HCT116 (cell line): ENCODE measurements around the gene DOCK1. TPM values are rescaled to one million over a fixed set of nuclear protein-coding genes. Genes with fewer than 3 reads are reported as not detected.

Source experiments
- ATAC-seq: fragments of 200-7000 bp; cut with Tn5 transposase; 2 replicates; pipeline ENCODE4 v1.9.1; 2020; ENCODE audit warnings: mild to moderate bottlenecking, moderate library complexity
- BruUV-seq: library from RNA; stranded (reverse); fragments of 400-500 nt; replicated peaks from 2 replicates; lab custom pipeline; 2021; lab: Mats Ljungman, UMichigan
- CTCF ChIA-PET: fragments of 300-600 bp; sonication (Branson Sonifier 250); formaldehyde crosslinking; loops from one replicate; lab custom pipeline; 2021; ENCODE audit warnings: antibody characterized with exemption; lab: Charles Lee
- POLR2A ChIA-PET: fragments of 300-600, 350-600 bp; sonication (Branson Sonifier 250); formaldehyde crosslinking; loops from one replicate; lab custom pipeline; 2021; ENCODE audit warnings: antibody characterized with exemption; lab: Charles Lee
- RAD21 ChIA-PET, 2 experiments: fragments of 300-600 bp; sonication (Branson Sonifier 250); formaldehyde crosslinking; loops; one replicate each; lab custom pipeline; 2023; ENCODE audit warnings: low total read pairs in 2 of 2; ENCODE audit not compliant: uncharacterized antibody in 2 of 2, unreplicated experiment in 2 of 2, low non-redundant PET in 1 of 2; lab: Charles Lee
- DNase-seq: peaks from one replicate; pipeline ENCODE4 v3.0.0-alpha.2; 2010; ENCODE audit warnings: low read depth, low spot score
- H2AFZ ChIP-seq: fragments of 200-600 bp; shearing (Covaris generic), sonication (generic); 2 replicates; pipeline ENCODE4 v1.6.1; 2017; ENCODE audit warnings: low read depth, mixed run types, mixed read lengths, antibody characterized with exemption, low read length; ENCODE audit not compliant: poor library complexity, severe bottlenecking
- H3K27ac ChIP-seq: 2 replicates; pipeline ENCODE4 v1.5.1; 2012; ENCODE audit warnings: low read depth, low read length
- H3K27me3 ChIP-seq: fragments of 200-600 bp; sonication (generic); 2 replicates; pipeline ENCODE4 v1.6.1; 2016; ENCODE audit warnings: mixed run types, low read length, mixed read lengths; ENCODE audit not compliant: insufficient read depth
- H3K36me3 ChIP-seq, 2 experiments: fragments of 200-500 bp in 1 of 2; fragments of 200-600 bp in 1 of 2; sonication (Bioruptor generic) in 1 of 2; sonication (generic) in 1 of 2; 2 replicates each; pipeline versions ENCODE4 v1.5.1 to v1.6.1; 2014 to 2016; ENCODE audit warnings: low read length in 2 of 2, inconsistent platforms in 1 of 2, mixed read lengths in 1 of 2, mixed run types in 1 of 2; ENCODE audit not compliant: insufficient read depth in 2 of 2, control insufficient read depth in 1 of 2
- H3K4me1 ChIP-seq, 2 experiments: fragments of 200-600 bp in 1 of 2; sonication (generic) in 1 of 2; 2 replicates each; pipeline versions ENCODE4 v1.5.1 to v1.6.1; 2012 to 2017; ENCODE audit warnings: low read length in 2 of 2, inconsistent platforms in 1 of 2, mild to moderate bottlenecking in 1 of 2, mixed read lengths in 1 of 2, mixed run types in 1 of 2, moderate library complexity in 1 of 2; ENCODE audit not compliant: insufficient read depth in 2 of 2, control insufficient read depth in 1 of 2
- H3K4me2 ChIP-seq: fragments of 200-600 bp; sonication (generic); 2 replicates; pipeline ENCODE4 v1.6.1; 2017; ENCODE audit warnings: mixed run types, low read length, mixed read lengths
- H3K4me3 ChIP-seq, 2 experiments: fragments of 200-600 bp in 1 of 2; sonication (generic) in 1 of 2; replicated peaks in 1 of 2; 2 replicates each; pipeline ENCODE4 v1.5.1; 2011 to 2016; ENCODE audit warnings: low read length in 2 of 2, control low read depth in 1 of 2, low read depth in 1 of 2, mild to moderate bottlenecking in 1 of 2, mixed read lengths in 1 of 2, mixed run types in 1 of 2
- H3K79me2 ChIP-seq: fragments of 200-600 bp; sonication (generic); 2 replicates; pipeline ENCODE4 v1.6.1; 2017; ENCODE audit warnings: mild to moderate bottlenecking, mixed run types, low read length, moderate library complexity, mixed read lengths; ENCODE audit not compliant: insufficient read depth
- H3K9ac ChIP-seq: fragments of 200-600 bp; sonication (generic); 2 replicates; pipeline ENCODE4 v1.6.1; 2016; ENCODE audit warnings: low read length, mixed read lengths
- H3K9me2 ChIP-seq: fragments of 200-600 bp; sonication (generic), shearing (Covaris generic); 2 replicates; pipeline ENCODE4 v1.6.1; 2017; ENCODE audit warnings: mixed run types, mild to moderate bottlenecking, moderate library complexity; ENCODE audit not compliant: insufficient read depth
- H3K9me3 ChIP-seq, 2 experiments: fragments of 200-500 bp in 1 of 2; fragments of 200-600 bp in 1 of 2; sonication (Bioruptor generic) in 1 of 2; sonication (generic) in 1 of 2; 2 replicates each; pipeline ENCODE4 v1.6.1; 2014 to 2017; ENCODE audit warnings: low read length in 2 of 2, mixed read lengths in 2 of 2, inconsistent platforms in 1 of 2, low read depth in 1 of 2, mild to moderate bottlenecking in 1 of 2, mixed run types in 1 of 2, moderate library complexity in 1 of 2; ENCODE audit not compliant: control insufficient read depth in 1 of 2, insufficient read depth in 1 of 2
- H4K20me1 ChIP-seq: fragments of 200-600 bp; sonication (generic), shearing (Covaris generic); 2 replicates; pipeline ENCODE4 v1.6.1; 2017; ENCODE audit warnings: mixed run types, mild to moderate bottlenecking, moderate library complexity; ENCODE audit not compliant: insufficient read depth
- CBX3 ChIP-seq: IDR thresholded peaks from 2 replicates; pipeline ENCODE4 v1.6.1; 2012; ENCODE audit warnings: low read depth
- CEBPB ChIP-seq: IDR thresholded peaks from 2 replicates; pipeline ENCODE4 v1.6.1; 2012; ENCODE audit warnings: low read depth
- EGR1 ChIP-seq: IDR thresholded peaks from 2 replicates; pipeline ENCODE4 v1.6.1; 2012; ENCODE audit warnings: low read depth
- EZH2 ChIP-seq: fragments of 200-600 bp; sonication (generic); IDR thresholded peaks from 2 replicates; pipeline ENCODE4 v1.6.1; 2017; ENCODE audit warnings: antibody characterized with exemption, mixed run types
- EZH2phosphoT487 ChIP-seq: fragments of 200-600 bp; IDR thresholded peaks from 2 replicates; pipeline ENCODE4 v1.6.1; 2018; ENCODE audit warnings: antibody characterized with exemption, borderline replicate concordance
- FOSL1 ChIP-seq: IDR thresholded peaks from 2 replicates; pipeline ENCODE4 v1.6.1; 2012; ENCODE audit warnings: low read depth
- JUND ChIP-seq: IDR thresholded peaks from 2 replicates; pipeline ENCODE4 v1.6.1; 2012
- POLR2A ChIP-seq: IDR thresholded peaks from 2 replicates; pipeline ENCODE4 v1.7.0; 2011; ENCODE audit warnings: borderline replicate concordance; ENCODE audit not compliant: insufficient read depth, insufficient read length; ENCODE audit errors: extremely low read depth
- POLR2AphosphoS5 ChIP-seq: IDR thresholded peaks from 2 replicates; pipeline ENCODE4 v1.6.1; 2011; ENCODE audit warnings: mild to moderate bottlenecking, low read depth, low read length, moderate library complexity
- RAD21 ChIP-seq: IDR thresholded peaks from 2 replicates; pipeline ENCODE4 v1.6.1; 2012; ENCODE audit warnings: low read depth, mild to moderate bottlenecking
- SIN3A ChIP-seq: IDR thresholded peaks from 2 replicates; pipeline ENCODE4 v1.6.1; 2012; ENCODE audit warnings: low read depth
- SP1 ChIP-seq: IDR thresholded peaks from 2 replicates; pipeline ENCODE4 v1.6.1; 2012; ENCODE audit warnings: low read depth
- TCF7L2 ChIP-seq: IDR thresholded peaks from 2 replicates; pipeline ENCODE4 v1.7.0; 2011; ENCODE audit warnings: borderline replicate concordance, inconsistent platforms; ENCODE audit not compliant: insufficient read depth, insufficient read length; ENCODE audit errors: extremely low read depth
- YY1 ChIP-seq: IDR thresholded peaks from 2 replicates; pipeline ENCODE4 v1.6.1; 2011; ENCODE audit warnings: low read length, low read depth, moderate library complexity, mild to moderate bottlenecking; ENCODE audit not compliant: insufficient replicate concordance; ENCODE audit errors: extremely low read depth
- intact Hi-C: fragments of 100-400 bp; cut with micrococcal nuclease; formaldehyde crosslinking; loops from 2 replicates; pipeline ENCODE4 v1.10.0; 2022
- total RNA-seq: library from RNA; stranded (reverse); gene quantifications from one replicate; pipeline ENCODE4 v1.2.1, GENCODE V29; 2021; ENCODE audit not compliant: unreplicated experiment
- TF ChIP-seq, protein P1 (sequence below): IDR thresholded peaks from 2 replicates; pipeline ENCODE4 v1.6.1; 2011; ENCODE audit warnings: mild to moderate bottlenecking, low read length, moderate library complexity; ENCODE audit not compliant: insufficient replicate concordance; ENCODE audit errors: extremely low read depth
- TF ChIP-seq, protein P2 (sequence below): IDR thresholded peaks from 2 replicates; pipeline ENCODE4 v1.6.1; 2012
- TF ChIP-seq, protein P3 (sequence below): IDR thresholded peaks from 2 replicates; pipeline ENCODE4 v1.6.1; 2012
- TF ChIP-seq, protein P4 (sequence below), 3 experiments: fragments of 200-600 bp in 1 of 3; sonication (generic) in 1 of 3; IDR thresholded peaks in 2 of 3; conservative IDR thresholded peaks in 1 of 3; 2 replicates each; pipeline ENCODE4 v1.5.1; 2012 to 2017; ENCODE audit warnings: low read depth in 2 of 3, low read length in 2 of 3, antibody characterized with exemption in 1 of 3, borderline replicate concordance in 1 of 3, control low read depth in 1 of 3, mild to moderate bottlenecking in 1 of 3, mixed read lengths in 1 of 3, mixed run types in 1 of 3, moderate library complexity in 1 of 3; ENCODE audit not compliant: insufficient read depth in 1 of 3
- TF ChIP-seq, protein P5 (sequence below): IDR thresholded peaks from 2 replicates; pipeline ENCODE4 v1.6.1; 2012; ENCODE audit warnings: low read depth

The DOCK1 gene
- total RNA-seq, 1 experiment from 2014 or later, result 46.5 TPM

DNA sequence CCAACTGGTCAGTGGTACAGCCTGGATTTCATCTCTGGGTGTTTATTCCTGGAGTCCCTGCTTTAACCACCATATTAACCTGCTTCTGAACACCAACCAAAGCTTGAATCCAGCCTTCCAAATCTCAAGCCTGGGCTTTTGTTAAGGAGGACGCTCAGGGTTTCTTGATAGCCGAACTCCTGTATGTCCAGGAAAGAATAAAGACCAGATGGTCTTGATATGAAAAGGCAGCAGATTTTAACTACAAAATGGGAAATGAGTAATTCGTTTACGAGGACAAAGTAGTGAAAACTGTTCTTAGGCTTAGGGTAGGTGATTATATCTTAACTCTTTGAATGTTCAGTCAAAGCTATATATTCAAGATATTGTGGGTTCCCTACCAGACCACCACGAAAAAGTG lies 420.3 kb downstream of the DOCK1 start:
- Histone ChIP-seq H2AFZ (no peak overlapping the region), H3K9me3 (no peaks in the 10 kb centered on the region), H3K9me2 (no peaks in the 10 kb centered on the region), H3K27ac (no peak overlapping the region), H3K4me3 (no peak overlapping the region), H3K9ac (no peak overlapping the region), H3K79me2 (no peaks in the 10 kb centered on the region), H3K4me1 (no peaks in the 10 kb centered on the region), H3K4me2 (no peak overlapping the region), H4K20me1 (no peaks in the 10 kb centered on the region), H3K27me3 (no peaks in the 10 kb centered on the region), H3K36me3 (no peaks in the 10 kb centered on the region)
- POLR2A ChIA-PET, result no interaction called here
- TF ChIP-seq, protein P1, sequence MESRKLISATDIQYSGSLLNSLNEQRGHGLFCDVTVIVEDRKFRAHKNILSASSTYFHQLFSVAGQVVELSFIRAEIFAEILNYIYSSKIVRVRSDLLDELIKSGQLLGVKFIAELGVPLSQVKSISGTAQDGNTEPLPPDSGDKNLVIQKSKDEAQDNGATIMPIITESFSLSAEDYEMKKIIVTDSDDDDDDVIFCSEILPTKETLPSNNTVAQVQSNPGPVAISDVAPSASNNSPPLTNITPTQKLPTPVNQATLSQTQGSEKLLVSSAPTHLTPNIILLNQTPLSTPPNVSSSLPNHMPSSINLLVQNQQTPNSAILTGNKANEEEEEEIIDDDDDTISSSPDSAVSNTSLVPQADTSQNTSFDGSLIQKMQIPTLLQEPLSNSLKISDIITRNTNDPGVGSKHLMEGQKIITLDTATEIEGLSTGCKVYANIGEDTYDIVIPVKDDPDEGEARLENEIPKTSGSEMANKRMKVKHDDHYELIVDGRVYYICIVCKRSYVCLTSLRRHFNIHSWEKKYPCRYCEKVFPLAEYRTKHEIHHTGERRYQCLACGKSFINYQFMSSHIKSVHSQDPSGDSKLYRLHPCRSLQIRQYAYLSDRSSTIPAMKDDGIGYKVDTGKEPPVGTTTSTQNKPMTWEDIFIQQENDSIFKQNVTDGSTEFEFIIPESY, result no peak
- no peak for TF ChIP-seq TCF7L2
- TF ChIP-seq EZH2phosphoT487, result no peak
- no peak for TF ChIP-seq SP1
- TF ChIP-seq YY1, result no peak
- TF ChIP-seq CBX3, result no peak
- TF ChIP-seq SIN3A, result no peak
- TF ChIP-seq, protein P2, sequence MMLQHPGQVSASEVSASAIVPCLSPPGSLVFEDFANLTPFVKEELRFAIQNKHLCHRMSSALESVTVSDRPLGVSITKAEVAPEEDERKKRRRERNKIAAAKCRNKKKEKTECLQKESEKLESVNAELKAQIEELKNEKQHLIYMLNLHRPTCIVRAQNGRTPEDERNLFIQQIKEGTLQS, result no peak
- no peak for TF ChIP-seq RAD21
- TF ChIP-seq POLR2A, result no peak
- TF ChIP-seq, protein P3, sequence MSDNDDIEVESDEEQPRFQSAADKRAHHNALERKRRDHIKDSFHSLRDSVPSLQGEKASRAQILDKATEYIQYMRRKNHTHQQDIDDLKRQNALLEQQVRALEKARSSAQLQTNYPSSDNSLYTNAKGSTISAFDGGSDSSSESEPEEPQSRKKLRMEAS, result no peak
- TF ChIP-seq CEBPB, result no peak
- no peak for TF ChIP-seq EZH2
- TF ChIP-seq POLR2AphosphoS5, result no peak
- TF ChIP-seq FOSL1, result no peak
- no peak for TF ChIP-seq EGR1
- TF ChIP-seq, protein P4, sequence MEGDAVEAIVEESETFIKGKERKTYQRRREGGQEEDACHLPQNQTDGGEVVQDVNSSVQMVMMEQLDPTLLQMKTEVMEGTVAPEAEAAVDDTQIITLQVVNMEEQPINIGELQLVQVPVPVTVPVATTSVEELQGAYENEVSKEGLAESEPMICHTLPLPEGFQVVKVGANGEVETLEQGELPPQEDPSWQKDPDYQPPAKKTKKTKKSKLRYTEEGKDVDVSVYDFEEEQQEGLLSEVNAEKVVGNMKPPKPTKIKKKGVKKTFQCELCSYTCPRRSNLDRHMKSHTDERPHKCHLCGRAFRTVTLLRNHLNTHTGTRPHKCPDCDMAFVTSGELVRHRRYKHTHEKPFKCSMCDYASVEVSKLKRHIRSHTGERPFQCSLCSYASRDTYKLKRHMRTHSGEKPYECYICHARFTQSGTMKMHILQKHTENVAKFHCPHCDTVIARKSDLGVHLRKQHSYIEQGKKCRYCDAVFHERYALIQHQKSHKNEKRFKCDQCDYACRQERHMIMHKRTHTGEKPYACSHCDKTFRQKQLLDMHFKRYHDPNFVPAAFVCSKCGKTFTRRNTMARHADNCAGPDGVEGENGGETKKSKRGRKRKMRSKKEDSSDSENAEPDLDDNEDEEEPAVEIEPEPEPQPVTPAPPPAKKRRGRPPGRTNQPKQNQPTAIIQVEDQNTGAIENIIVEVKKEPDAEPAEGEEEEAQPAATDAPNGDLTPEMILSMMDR (IDR thresholded peaks at IDR 0.05 in 2 of 3, conservative IDR thresholded peaks at IDR 0.05 in 1 of 3; ENCODE audit: borderline replicate concordance in 1 of 3, insufficient read depth in 1 of 3, low read depth in 2 of 3, low read length in 2 of 3), result no peak
- TF ChIP-seq JUND, result no peak
- TF ChIP-seq, protein P5, sequence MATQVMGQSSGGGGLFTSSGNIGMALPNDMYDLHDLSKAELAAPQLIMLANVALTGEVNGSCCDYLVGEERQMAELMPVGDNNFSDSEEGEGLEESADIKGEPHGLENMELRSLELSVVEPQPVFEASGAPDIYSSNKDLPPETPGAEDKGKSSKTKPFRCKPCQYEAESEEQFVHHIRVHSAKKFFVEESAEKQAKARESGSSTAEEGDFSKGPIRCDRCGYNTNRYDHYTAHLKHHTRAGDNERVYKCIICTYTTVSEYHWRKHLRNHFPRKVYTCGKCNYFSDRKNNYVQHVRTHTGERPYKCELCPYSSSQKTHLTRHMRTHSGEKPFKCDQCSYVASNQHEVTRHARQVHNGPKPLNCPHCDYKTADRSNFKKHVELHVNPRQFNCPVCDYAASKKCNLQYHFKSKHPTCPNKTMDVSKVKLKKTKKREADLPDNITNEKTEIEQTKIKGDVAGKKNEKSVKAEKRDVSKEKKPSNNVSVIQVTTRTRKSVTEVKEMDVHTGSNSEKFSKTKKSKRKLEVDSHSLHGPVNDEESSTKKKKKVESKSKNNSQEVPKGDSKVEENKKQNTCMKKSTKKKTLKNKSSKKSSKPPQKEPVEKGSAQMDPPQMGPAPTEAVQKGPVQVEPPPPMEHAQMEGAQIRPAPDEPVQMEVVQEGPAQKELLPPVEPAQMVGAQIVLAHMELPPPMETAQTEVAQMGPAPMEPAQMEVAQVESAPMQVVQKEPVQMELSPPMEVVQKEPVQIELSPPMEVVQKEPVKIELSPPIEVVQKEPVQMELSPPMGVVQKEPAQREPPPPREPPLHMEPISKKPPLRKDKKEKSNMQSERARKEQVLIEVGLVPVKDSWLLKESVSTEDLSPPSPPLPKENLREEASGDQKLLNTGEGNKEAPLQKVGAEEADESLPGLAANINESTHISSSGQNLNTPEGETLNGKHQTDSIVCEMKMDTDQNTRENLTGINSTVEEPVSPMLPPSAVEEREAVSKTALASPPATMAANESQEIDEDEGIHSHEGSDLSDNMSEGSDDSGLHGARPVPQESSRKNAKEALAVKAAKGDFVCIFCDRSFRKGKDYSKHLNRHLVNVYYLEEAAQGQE, result no peak
- no TSS peak for BruUV-seq
- intact Hi-C loops, result no loop called here
- CTCF ChIA-PET, result no interaction called here
- ATAC-seq (no peak), DNase-seq (no peak)
- RAD21 ChIA-PET, result no interaction called here
